HG03064 (cell line): ENCODE measurements around the gene KIAA1328.

Source experiments
- ATAC-seq: cut with Tn5 transposase; IDR thresholded peaks from one replicate; pipeline ENCODE4 v1.9.1; 2021; ENCODE audit warnings: low read depth; ENCODE audit not compliant: unreplicated experiment

KIAA1328 gene

DNA sequence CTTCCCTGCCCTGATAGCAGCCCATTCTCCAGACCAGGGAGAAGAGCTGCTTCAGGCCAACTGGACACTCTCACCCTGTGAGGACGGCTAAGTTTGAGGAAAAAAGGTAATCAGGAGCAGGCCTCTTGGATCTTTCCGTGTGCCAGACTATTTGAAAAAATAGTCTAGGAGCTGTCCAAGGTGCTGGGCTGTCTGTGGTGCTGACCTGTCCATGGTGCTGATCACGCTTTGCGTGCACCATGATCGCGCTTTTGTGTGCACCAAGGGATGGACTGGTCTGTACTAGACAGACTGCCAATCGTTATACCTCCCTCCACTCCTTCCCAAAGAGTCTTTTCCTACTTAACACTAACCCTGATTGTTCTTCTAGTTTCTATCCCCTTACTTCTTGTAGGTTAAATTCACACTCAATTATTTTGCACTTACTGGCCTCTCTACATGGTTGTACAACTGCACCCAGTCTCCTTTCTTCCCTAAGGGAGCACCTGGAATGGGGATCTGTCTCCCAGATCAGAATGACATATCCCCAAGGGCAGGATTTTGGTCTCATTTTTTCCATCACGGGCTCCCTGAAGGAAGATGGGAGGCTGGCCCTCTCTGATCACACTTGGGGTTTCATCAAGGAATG is 441.2 kb downstream of the KIAA1328 start:
- no peak for ATAC-seq

DNA sequence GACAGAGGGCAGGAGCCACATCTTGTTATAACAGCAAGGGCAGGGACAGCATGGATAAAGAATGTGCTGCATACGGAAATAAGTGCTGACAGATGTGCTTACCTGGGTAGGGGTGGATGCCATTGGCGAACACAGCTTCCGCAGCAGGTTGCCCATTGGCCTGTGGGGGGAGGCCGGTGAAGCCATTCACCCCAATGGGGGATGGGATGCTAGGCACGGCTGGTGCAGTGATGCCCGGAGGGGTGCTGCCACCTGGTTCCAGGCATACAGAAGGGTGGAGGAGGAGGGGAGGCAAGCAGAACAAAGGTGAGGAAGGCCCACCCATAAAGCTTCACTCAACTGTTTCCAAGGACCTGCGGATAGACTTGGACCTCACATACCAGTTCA is 441.7 kb downstream of the KIAA1328 start:
- ATAC-seq: no peak

DNA sequence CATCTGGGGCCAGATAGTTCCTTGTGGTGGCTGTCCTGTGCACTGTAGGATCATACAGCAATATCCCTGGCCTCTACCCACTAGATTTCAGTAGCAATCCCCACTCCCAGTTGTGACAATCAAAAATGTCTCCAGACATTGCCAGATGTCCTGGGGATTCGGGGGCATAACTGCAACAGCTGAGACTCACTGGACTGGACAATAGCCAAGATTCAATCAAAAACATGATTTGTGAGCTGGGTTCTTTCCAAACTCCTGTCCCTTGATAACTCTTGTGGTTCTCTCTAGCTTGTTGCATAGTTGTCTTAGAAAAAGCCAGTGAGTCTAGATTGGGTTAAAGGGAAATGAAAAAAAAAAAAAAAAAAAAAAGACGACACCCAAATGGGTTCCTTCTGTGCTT is 443.3 kb downstream of the KIAA1328 start:
- no peak for ATAC-seq

DNA sequence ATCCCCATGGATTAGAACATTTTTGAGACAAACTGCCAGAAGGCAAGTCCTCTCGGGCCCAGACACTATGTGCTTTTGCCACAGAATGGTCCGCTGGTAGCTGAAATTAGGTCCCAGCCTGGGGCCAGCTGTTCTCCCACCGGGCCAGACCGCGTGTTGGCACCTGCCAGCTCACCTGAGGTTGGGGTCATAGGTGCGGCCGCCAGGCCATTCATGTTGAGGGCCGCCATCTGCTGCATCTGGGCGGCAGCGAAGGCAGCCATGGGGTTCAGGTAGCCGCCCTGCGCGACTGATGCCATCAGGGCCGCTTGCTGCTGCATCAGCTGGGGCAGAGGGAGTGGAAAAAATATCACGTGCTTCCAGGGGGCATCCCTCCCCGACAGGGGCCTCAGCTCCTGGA is 443.9 kb downstream of the KIAA1328 start:
- no peak for ATAC-seq

DNA sequence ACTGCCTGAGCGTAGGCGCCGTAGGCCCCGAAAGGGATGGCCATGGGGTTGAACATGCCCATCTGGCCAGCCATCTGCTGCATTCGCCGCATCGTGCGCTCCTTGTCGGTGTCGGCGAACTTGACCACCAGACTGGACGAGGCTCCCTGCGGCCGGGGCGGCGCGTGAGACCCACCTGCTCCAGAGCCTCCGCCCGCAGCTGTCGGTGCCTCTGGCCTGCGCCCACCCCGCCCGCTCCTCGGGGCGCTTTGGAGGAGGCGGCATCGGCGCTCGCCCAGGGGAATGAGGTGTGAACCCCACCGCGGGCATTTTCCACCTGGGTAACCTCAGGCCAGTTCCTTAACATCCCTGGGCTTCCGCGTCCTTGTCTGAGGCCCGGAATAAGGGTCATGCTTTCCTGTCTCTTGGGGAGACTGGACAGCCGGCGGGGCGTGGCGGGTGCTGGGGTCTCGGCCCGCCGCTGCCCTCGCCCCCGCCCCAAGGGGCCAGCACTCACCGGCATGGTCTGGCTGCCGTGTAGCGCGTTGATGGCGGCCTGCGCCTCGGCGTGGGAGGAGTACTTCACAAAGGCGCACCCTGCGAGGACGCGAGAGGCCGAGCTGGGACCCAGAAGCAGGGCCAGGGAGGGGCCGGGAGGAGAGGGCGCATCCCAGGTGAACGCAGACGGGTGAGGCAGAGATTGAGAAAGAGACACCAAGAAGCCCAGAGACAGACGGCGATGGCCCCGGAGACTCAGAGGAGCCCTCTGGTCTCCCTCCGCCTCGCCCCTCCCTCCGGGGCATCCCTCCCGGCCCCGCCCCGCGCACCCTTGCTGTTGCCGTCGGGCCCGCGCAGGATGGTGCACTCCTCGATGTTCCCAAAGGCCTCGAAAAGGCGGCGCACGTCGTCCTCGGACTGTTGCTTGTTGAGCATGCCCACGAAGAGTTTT is 445.6 kb downstream of the KIAA1328 start:
- ATAC-seq: no peak

DNA sequence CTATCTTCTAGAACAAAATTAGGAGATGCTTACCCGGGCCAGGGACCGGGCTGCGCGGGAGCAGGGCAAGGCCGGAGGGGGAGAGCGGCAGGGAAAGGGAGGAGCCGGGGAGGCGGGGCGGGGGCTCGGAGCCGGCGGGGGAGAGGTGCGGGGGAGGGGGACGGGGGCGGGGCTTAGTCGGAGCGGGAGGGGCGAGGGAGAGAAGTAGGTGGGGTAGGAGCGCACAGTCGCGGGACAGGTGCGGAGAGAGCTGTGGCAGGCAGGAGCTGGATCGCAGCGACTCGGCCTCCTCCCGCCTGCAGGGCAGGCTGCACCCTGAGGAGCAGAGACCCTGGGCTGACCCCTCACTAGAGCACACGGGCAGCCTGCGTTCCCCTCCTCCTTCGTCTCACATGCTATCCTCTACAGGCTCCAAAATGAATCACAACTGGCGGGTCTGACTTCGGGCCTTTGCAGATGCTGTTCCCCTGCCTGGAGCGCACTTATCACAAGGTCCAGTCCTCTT is 446.4 kb downstream of the KIAA1328 start:
- ATAC-seq: no peak

DNA sequence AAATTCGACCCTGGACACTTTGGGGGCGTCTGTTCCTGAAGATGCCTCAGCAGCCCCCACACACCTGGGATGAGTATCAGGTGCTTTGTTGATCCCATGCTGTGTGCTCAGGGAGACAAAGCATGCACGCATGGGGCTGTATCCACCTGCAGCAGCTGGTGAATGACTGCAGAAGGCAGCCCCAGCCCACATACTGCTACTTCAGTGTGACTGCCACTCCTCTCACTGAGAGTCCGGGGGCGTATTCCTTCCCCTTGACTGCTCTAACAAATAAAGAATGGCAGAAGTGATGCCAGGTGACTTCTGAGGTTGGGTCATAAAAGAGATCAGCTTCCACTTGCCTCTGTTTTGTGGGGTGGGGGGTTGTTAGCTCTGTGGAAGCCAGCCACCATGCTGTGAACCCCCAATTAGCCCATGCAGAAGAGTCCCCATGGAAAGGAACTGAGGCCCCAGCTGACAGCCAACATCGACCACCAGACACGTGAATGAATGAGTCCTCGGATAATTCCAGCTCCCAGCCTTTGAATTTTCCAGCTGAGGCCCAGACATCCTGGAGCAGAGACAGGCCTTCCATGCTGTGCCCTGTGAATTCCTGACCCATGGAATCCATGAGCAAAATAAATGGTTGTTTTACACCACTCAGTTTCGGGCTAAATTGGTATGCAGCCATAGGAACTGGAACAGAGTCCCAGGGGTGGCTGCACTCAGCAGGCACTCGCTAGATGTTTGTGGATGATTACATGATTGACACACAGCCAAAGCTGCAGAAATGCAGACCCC is 447.4 kb downstream of the KIAA1328 start:
- no peak for ATAC-seq

DNA sequence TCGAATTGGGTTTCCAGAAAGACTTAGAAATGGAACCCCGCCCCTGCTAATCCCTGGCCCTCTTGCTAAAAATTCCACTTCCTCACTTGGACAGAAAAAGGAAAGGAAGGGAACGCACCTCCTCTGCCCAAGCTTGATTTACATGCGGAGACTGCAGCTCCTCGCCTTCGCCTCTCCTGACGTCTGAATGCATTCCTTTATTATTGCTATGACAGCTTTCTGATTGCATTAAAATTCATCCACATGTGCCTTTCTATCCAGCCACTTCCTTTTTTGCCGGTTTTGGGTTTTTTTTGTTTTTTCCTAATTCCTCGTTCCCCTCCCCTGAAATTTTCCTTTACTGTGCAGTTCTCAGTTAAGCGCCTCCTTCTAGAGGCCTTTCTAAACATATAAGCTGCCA is 448.9 kb downstream of the KIAA1328 start:
- no peak for ATAC-seq
